H1 (cell line): ENCODE results near the gene TAF5. TPM values are rescaled to one million over a fixed set of nuclear protein-coding genes. Genes with fewer than 3 reads are reported as not detected.

Experiments used
- CBX5 ChIP-seq: fragments of 300-800, 300-1000 bp; sonication (generic); IDR thresholded peaks from 2 replicates; pipeline ENCODE4 v1.7.1; 2016; ENCODE audit warnings: antibody characterized with exemption, low read length, low read depth
- TEAD4 ChIP-seq: IDR thresholded peaks from 2 replicates; pipeline ENCODE4 v1.6.1; 2012; ENCODE audit warnings: low read depth, low read length, inconsistent platforms, mixed read lengths
- polyA plus RNA-seq, 7 experiments: library from polyadenylated mRNA; depleted of rRNA in 3 of 7; stranded (reverse) in 5 of 7; unstranded in 2 of 7; fragments of >200 nt in 5 of 7; fragments of 200-250 nt in 2 of 7; gene quantifications; 1 replicate in 5 of 7; 2 replicates in 1 of 7; 4 replicates in 1 of 7; pipeline versions ENCODE4 v1.2.1 to v1.2.3, GENCODE V29; 2011 to 2013; ENCODE audit warnings: missing spikeins in 2 of 7, mixed read lengths in 2 of 7
- total RNA-seq: library from RNA; stranded (reverse); fragmentation: NEBNext Ultra II Directional; extraction: Animal tissue kit (Norgen Biotek cat#: 25700); gene quantifications from 2 replicates; pipeline ENCODE4 v1.2.1, GENCODE V29; 2021
- TF ChIP-seq, protein P1 (sequence below): IDR thresholded peaks from 2 replicates; pipeline ENCODE4 v1.6.1; 2011; ENCODE audit warnings: low read length, improper control_type of control experiment

TAF5 gene
- total and polyA plus RNA-seq, 2 of the 8 experiments (the other 6 are each of a cell fraction or from before 2014, with no cell fraction given): 5.8 to 15.6 TPM

DNA sequence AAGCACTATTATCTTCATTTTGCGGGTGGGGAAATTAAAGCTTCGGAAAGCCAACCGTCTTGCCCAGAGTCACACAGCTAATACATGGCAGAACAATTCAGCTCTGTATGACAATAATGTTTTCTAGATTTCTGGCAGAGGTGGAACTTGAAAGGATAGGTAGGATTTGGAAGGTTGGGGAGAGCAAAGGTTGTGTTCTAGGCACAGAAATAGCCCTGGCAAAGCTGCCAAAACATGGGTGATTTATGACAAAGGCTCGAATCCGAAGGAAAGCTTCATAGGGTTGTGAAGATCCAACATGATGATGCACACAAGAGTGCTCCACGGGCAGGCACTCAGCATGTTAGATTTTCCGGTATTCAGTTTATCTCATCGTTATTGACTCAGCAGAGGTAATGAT, 47.8 kb downstream of the TAF5 start (continued):
- TF ChIP-seq CBX5 (no peak), TEAD4 (no peak)
- TF ChIP-seq, protein P1, sequence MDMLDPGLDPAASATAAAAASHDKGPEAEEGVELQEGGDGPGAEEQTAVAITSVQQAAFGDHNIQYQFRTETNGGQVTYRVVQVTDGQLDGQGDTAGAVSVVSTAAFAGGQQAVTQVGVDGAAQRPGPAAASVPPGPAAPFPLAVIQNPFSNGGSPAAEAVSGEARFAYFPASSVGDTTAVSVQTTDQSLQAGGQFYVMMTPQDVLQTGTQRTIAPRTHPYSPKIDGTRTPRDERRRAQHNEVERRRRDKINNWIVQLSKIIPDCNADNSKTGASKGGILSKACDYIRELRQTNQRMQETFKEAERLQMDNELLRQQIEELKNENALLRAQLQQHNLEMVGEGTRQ: no peak
